OCI-LY7 (cell line): ENCODE measurements around the gene PTH2. TPM values are rescaled to one million over a fixed set of nuclear protein-coding genes. Genes with fewer than 3 reads are reported as not detected.

Experiments used
- BruUV-seq: library from RNA; stranded (reverse); fragments of 400-500 nt; replicated peaks from 2 replicates; lab custom pipeline; 2021; lab: Mats Ljungman, UMichigan
- CTCF ChIA-PET: fragments of 300-600 bp; sonication (Branson Sonifier 250); formaldehyde crosslinking; loops from one replicate; lab custom pipeline; 2022; ENCODE audit warnings: antibody characterized with exemption; ENCODE audit not compliant: unreplicated experiment; lab: Charles Lee
- POLR2A ChIA-PET: fragments of 300-600 bp; sonication (Branson Sonifier 250); formaldehyde crosslinking; loops from one replicate; lab custom pipeline; 2022; ENCODE audit warnings: antibody characterized with exemption; lab: Charles Lee
- DNase-seq: peaks from one replicate; pipeline ENCODE4 v3.0.0-alpha.2; 2015; ENCODE audit warnings: low spot score
- H2AFZ ChIP-seq: fragments of 200-600 bp; sonication (generic), shearing (Covaris generic); 2 replicates; pipeline ENCODE4 v1.6.1; 2014; ENCODE audit warnings: mild to moderate bottlenecking, antibody characterized with exemption, low read length, moderate library complexity
- H3K27ac ChIP-seq: fragments of 200-600 bp; sonication (generic); 2 replicates; pipeline ENCODE4 v1.5.1; 2014; ENCODE audit warnings: mixed run types, low read depth, mild to moderate bottlenecking, moderate library complexity, low read length, inconsistent platforms; ENCODE audit not compliant: poor library complexity, severe bottlenecking
- H3K36me3 ChIP-seq: fragments of 200-600 bp; sonication (generic); 2 replicates; pipeline ENCODE4 v1.6.1; 2014; ENCODE audit warnings: mild to moderate bottlenecking, antibody characterized with exemption, low read length, moderate library complexity, mixed read lengths; ENCODE audit not compliant: insufficient read depth
- H3K4me1 ChIP-seq: fragments of 200-600 bp; sonication (generic); 2 replicates; pipeline ENCODE4 v1.5.1; 2014; ENCODE audit warnings: mild to moderate bottlenecking, low read length; ENCODE audit not compliant: insufficient read depth, poor library complexity, severe bottlenecking
- H3K4me2 ChIP-seq: fragments of 200-600 bp; sonication (generic); 2 replicates; pipeline ENCODE4 v1.6.1; 2014; ENCODE audit warnings: mild to moderate bottlenecking, low read length
- H3K4me3 ChIP-seq: fragments of 200-600 bp; sonication (generic); 2 replicates; pipeline ENCODE4 v1.5.1; 2014; ENCODE audit warnings: mild to moderate bottlenecking, low read depth, low read length; ENCODE audit not compliant: poor library complexity, severe bottlenecking
- H3K79me2 ChIP-seq: fragments of 200-600 bp; sonication (generic); 2 replicates; pipeline ENCODE4 v1.6.1; 2016; ENCODE audit warnings: low read depth, mild to moderate bottlenecking, low read length, moderate library complexity, mixed read lengths; ENCODE audit not compliant: insufficient read depth
- H3K9me2 ChIP-seq: fragments of 200-600 bp; sonication (generic); 2 replicates; pipeline ENCODE4 v1.6.1; 2016; ENCODE audit warnings: mild to moderate bottlenecking, low read length, mixed read lengths; ENCODE audit not compliant: insufficient read depth
- H3K9me3 ChIP-seq: fragments of 200-600 bp; sonication (generic); 2 replicates; pipeline ENCODE4 v1.6.1; 2014; ENCODE audit warnings: mild to moderate bottlenecking, mixed run types, low read length, mixed read lengths
- H4K20me1 ChIP-seq: fragments of 200-600 bp; sonication (generic); 2 replicates; pipeline ENCODE4 v1.6.1; 2014; ENCODE audit warnings: mild to moderate bottlenecking, antibody characterized with exemption, low read length, moderate library complexity, mixed read lengths; ENCODE audit not compliant: insufficient read depth
- EZH2phosphoT487 ChIP-seq: fragments of 200-600 bp; sonication (generic); IDR thresholded peaks from 2 replicates; pipeline ENCODE4 v1.6.1; 2018; ENCODE audit warnings: low read depth, borderline replicate concordance, mild to moderate bottlenecking, mixed run types, antibody characterized with exemption, low read length, moderate library complexity, mixed read lengths
- intact Hi-C: fragments of 100-400 bp; cut with micrococcal nuclease; formaldehyde crosslinking; loops from one replicate; pipeline ENCODE4 v1.10.0; 2022; ENCODE audit not compliant: unreplicated experiment
- total RNA-seq, 2 experiments: library from RNA; depleted of rRNA in 1 of 2; stranded (reverse); fragments of >200 nt in 1 of 2; shearing (Covaris generic) in 1 of 2; gene quantifications; 2 replicates each; pipeline ENCODE4 v1.2.3, GENCODE V29; 2014 to 2022
- TF ChIP-seq, protein P1 (sequence below): fragments of 200-600 bp; sonication (generic); conservative IDR thresholded peaks from 2 replicates; pipeline ENCODE4 v1.5.1; 2014; ENCODE audit warnings: mild to moderate bottlenecking, antibody characterized with exemption, low read length, moderate library complexity, mixed read lengths

Gene PTH2
- total RNA-seq, 2 experiments from 2014 or later = 0.66 to 1.7 TPM

GRCh38 chr19:49403404-49404187 is 19.6 kb downstream of the PTH2 start:
- ChIA-PET POLR2A (interaction anchor here (0.9 to 1.6 kb wide), 4 partner anchors 12 to 66 kb away, joined by 3 to 5 read pairs (median 4); no protein-coding TSS in a partner anchor), CTCF (interaction anchor here (0.5 to 0.7 kb wide), 4 partner anchors 15 to 75 kb away, joined by 3 to 7 read pairs (median 5); no protein-coding TSS in a partner anchor)
- DNase-seq = peak; percentile 95
- peak overlapping the region; percentile 72 for H3K4me2 ChIP-seq
- H3K79me2 ChIP-seq = no peaks in the 10 kb centered on the region
- H3K9me3 ChIP-seq = no peaks in the 10 kb centered on the region
- no peaks in the 10 kb centered on the region for H3K9me2 ChIP-seq
- peak overlapping the region; percentile 95 for H3K27ac ChIP-seq
- H3K36me3 ChIP-seq = no peaks in the 10 kb centered on the region
- no peak for TF ChIP-seq EZH2phosphoT487
- peaks cover 83% of the 10 kb centered on the region for H3K4me1 ChIP-seq
- intact Hi-C loops = no loop called here
- TSS peak; percentile 77 for BruUV-seq
- peak overlapping the region; percentile 38 for H3K4me3 ChIP-seq
- peak overlapping the region; percentile 26; the same call in 1 of the 2 replicates for H2AFZ ChIP-seq
- no peaks in the 10 kb centered on the region for H4K20me1 ChIP-seq

GRCh38 chr19:49400029-49400428 is 23.2 kb downstream of the PTH2 start:
- Histone ChIP-seq H3K9me3 (no peaks in the 10 kb centered on the region), H3K9me2 (no peaks in the 10 kb centered on the region), H3K36me3 (no peaks in the 10 kb centered on the region), H3K4me2 (no peak overlapping the region), H3K79me2 (no peaks in the 10 kb centered on the region), H2AFZ (no peak overlapping the region), H3K4me1 (peaks cover 62% of the 10 kb centered on the region), H3K27ac (no peak overlapping the region), H3K4me3 (no peak overlapping the region), H4K20me1 (no peaks in the 10 kb centered on the region)
- ChIA-PET POLR2A (interaction anchor here (0.5 kb wide), 1 partner anchor 353 kb away, joined by 3 read pairs; no protein-coding TSS in a partner anchor), CTCF (no interaction called here)
- TF ChIP-seq, protein P1, sequence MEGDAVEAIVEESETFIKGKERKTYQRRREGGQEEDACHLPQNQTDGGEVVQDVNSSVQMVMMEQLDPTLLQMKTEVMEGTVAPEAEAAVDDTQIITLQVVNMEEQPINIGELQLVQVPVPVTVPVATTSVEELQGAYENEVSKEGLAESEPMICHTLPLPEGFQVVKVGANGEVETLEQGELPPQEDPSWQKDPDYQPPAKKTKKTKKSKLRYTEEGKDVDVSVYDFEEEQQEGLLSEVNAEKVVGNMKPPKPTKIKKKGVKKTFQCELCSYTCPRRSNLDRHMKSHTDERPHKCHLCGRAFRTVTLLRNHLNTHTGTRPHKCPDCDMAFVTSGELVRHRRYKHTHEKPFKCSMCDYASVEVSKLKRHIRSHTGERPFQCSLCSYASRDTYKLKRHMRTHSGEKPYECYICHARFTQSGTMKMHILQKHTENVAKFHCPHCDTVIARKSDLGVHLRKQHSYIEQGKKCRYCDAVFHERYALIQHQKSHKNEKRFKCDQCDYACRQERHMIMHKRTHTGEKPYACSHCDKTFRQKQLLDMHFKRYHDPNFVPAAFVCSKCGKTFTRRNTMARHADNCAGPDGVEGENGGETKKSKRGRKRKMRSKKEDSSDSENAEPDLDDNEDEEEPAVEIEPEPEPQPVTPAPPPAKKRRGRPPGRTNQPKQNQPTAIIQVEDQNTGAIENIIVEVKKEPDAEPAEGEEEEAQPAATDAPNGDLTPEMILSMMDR = no peak
- no peak for TF ChIP-seq EZH2phosphoT487
- no peak for DNase-seq
- no TSS peak for BruUV-seq
- intact Hi-C loops = no loop called here

DNA sequence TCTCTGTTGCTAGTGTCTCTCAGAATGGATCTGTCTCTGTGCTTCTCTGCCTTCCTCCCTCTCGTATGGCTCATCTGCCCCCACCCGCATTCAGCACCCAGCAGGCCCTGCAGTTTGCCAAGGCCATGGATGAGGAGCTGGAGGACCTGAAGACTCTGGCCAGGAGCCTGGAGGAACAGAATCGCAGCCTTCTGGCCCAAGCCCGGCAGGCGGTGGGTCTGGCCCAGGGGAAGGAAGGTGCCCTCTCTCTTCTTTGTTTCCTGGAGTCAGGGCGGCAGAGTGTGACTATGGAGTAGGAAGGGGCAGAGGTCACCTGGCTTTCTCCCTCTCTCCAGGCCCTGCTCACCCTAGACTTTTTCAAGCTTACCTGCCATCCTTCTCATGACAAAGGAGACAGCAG is 24.3 kb downstream of the PTH2 start:
- ChIA-PET CTCF (no interaction called here), POLR2A (no interaction called here)
- BruUV-seq = no TSS peak

More for the DNA sequence above, 24.3 kb downstream of the PTH2 start:
- no peaks in the 10 kb centered on the region for H3K9me3 ChIP-seq
- no peak overlapping the region for H3K4me3 ChIP-seq
- no peak overlapping the region for H3K4me2 ChIP-seq
- no peaks in the 10 kb centered on the region for H4K20me1 ChIP-seq
- no peaks in the 10 kb centered on the region for H3K9me2 ChIP-seq
- DNase-seq = no peak
- H3K27ac ChIP-seq = no peak overlapping the region
- peaks cover 61% of the 10 kb centered on the region for H3K4me1 ChIP-seq
- TF ChIP-seq EZH2phosphoT487 = no peak
- TF ChIP-seq, protein P1 = no peak
- no peaks in the 10 kb centered on the region for H3K79me2 ChIP-seq
- H3K36me3 ChIP-seq = no peaks in the 10 kb centered on the region
- intact Hi-C loops = no loop called here
- H2AFZ ChIP-seq = no peak overlapping the region
